K562 (cell line): ENCODE data around the gene TTYH2. TPM values are rescaled to one million over a fixed set of nuclear protein-coding genes. Genes with fewer than 3 reads are reported as not detected.
A peak's percentile ranks its signal among the peaks of the same experiment; 100 is the strongest.

Source experiments
- ATAC-seq: fragments of 200-7000 bp; cut with Tn5 transposase; 3 replicates; pipeline ENCODE4 v1.9.1; 2020; ENCODE audit warnings: moderate library complexity
- BruUV-seq: library from RNA; stranded (reverse); fragments of 400-500 nt; replicated peaks from 2 replicates; lab custom pipeline; 2021; lab: Mats Ljungman, UMichigan
- CTCF ChIA-PET: fragments of 300-600 bp; formaldehyde crosslinking; extraction: SDS; loops from one replicate; lab custom pipeline; 2021; ENCODE audit warnings: low intra/inter-chr PET ratio; lab: Yijun Ruan, JAX
- POLR2A ChIA-PET: fragments of 300-600, 350-650 bp; sonication (Branson Sonifier 250); formaldehyde crosslinking; extraction: SDS; loops from one replicate; lab custom pipeline; 2021; ENCODE audit warnings: antibody characterized with exemption, inconsistent platforms; lab: Yijun Ruan, JAX
- DNase-seq, 4 experiments: peaks; one replicate each; pipeline versions ENCODE4 v3.0.0 to v3.0.0-alpha.2; 2011 to 2018; ENCODE audit warnings: low spot score in 3 of 4, mixed read lengths in 3 of 4; ENCODE audit errors: extremely low read depth in 1 of 4
- FAIRE-seq: peaks from 2 replicates; lab custom pipeline; 2011; peaks lifted over from hg19 to GRCh38; lab: Jason Lieb, UNC
- H2AFZ ChIP-seq: 2 replicates; pipeline ENCODE4 v1.6.0; 2011; ENCODE audit warnings: low read depth, low read length, control low read depth, inconsistent platforms
- H3K27ac ChIP-seq: fragments of 200-600 bp; 3 replicates; pipeline ENCODE4 v1.8.0; 2011; ENCODE audit warnings: low read depth, mild to moderate bottlenecking, control low read depth, inconsistent platforms, low read length, moderate library complexity, mixed read lengths; ENCODE audit errors: extremely low read depth
- H3K27me3 ChIP-seq, 2 experiments: fragments of 300-600 bp in 1 of 2; 2 replicates in 1 of 2; 3 replicates in 1 of 2; pipeline versions ENCODE4 v1.6.0 to v1.8.0; 2011; ENCODE audit warnings: inconsistent platforms in 2 of 2, low read length in 2 of 2, mild to moderate bottlenecking in 1 of 2, mixed read lengths in 1 of 2, moderate library complexity in 1 of 2; ENCODE audit not compliant: control insufficient read depth in 2 of 2, insufficient read depth in 2 of 2
- H3K36me3 ChIP-seq: fragments of 300-600 bp; 3 replicates; pipeline ENCODE4 v1.8.0; 2011; ENCODE audit warnings: mild to moderate bottlenecking, low read length, inconsistent platforms; ENCODE audit not compliant: control insufficient read depth, insufficient read depth
- H3K4me1 ChIP-seq, 2 experiments: fragments of 200-600 bp in 1 of 2; replicated peaks in 1 of 2; 2 replicates in 1 of 2; 3 replicates in 1 of 2; pipeline versions ENCODE4 v1.5.1 to v1.8.0; 2011; ENCODE audit warnings: inconsistent platforms in 2 of 2, low read length in 2 of 2, mild to moderate bottlenecking in 1 of 2, mixed read lengths in 1 of 2, moderate library complexity in 1 of 2; ENCODE audit not compliant: control insufficient read depth in 2 of 2, insufficient read depth in 2 of 2
- H3K4me2 ChIP-seq: 2 replicates; pipeline ENCODE4 v1.6.1; 2011; ENCODE audit warnings: low read length, control low read depth, inconsistent platforms, mixed read lengths; ENCODE audit not compliant: insufficient read depth
- H3K4me3 ChIP-seq: fragments of 200-600 bp; sonication (generic), shearing (Covaris generic); 2 replicates; pipeline ENCODE4 v1.5.1; 2016; ENCODE audit warnings: control low read depth, inconsistent platforms
- H3K79me2 ChIP-seq: fragments of 200-600 bp; 3 replicates; pipeline ENCODE4 v1.8.0; 2011; ENCODE audit warnings: low read length, inconsistent platforms; ENCODE audit not compliant: control insufficient read depth, insufficient read depth
- H3K9ac ChIP-seq, 2 experiments: 2 replicates each; pipeline versions ENCODE4 v1.6.0 to v1.6.1; 2011; ENCODE audit warnings: low read depth in 2 of 2, low read length in 2 of 2, control low read depth in 1 of 2, inconsistent platforms in 1 of 2, mild to moderate bottlenecking in 1 of 2, mixed read lengths in 1 of 2; ENCODE audit not compliant: insufficient read depth in 1 of 2
- H3K9me1 ChIP-seq: one replicate; pipeline ENCODE4 v1.6.0; 2011; ENCODE audit warnings: inconsistent platforms, mild to moderate bottlenecking, low read length, moderate library complexity; ENCODE audit not compliant: control insufficient read depth, insufficient read depth
- H3K9me3 ChIP-seq: replicated peaks from 2 replicates; pipeline ENCODE4 v1.5.1; 2011; ENCODE audit warnings: low read depth, low read length, inconsistent platforms; ENCODE audit not compliant: control insufficient read depth, insufficient read depth
- H4K20me1 ChIP-seq: replicated peaks from 2 replicates; pipeline ENCODE4 v1.6.1; 2011; ENCODE audit warnings: low read length, inconsistent platforms, mixed read lengths; ENCODE audit not compliant: control insufficient read depth, insufficient read depth
- FOSL1 ChIP-seq: fragments of 200-800 bp; sonication (Bioruptor generic); conservative IDR thresholded peaks from 2 replicates; pipeline ENCODE4 v1.6.1; 2016; ENCODE audit warnings: missing genetic modification characterization, missing compliant biosample characterization
- ZBTB8A ChIP-seq: fragments of 450-650 bp; IDR thresholded peaks from 2 replicates; pipeline ENCODE4 v1.6.1; 2018; ENCODE audit warnings: mild to moderate bottlenecking, moderate library complexity; ENCODE audit not compliant: partially characterized antibody
- WGBS: fragments of 100-300 bp; shearing (Covaris generic); methylation state at CpG from one replicate; pipeline ENCODE4 v1.1.6; 2016; ENCODE audit warnings: low coverage, mixed read lengths; ENCODE audit not compliant: insufficient coverage; ENCODE audit errors: missing lambda C conversion rate; 5-methylcytosine and 5-hydroxymethylcytosine counted together
- in situ Hi-C: fragments of 300-500 bp; cut with MboI; formaldehyde crosslinking; loops from 4 replicates; pipeline ENCODE4 v1.15.0; 2018; ENCODE audit warnings: inconsistent platforms, mixed read lengths
- intact Hi-C: fragments of 100-400 bp; cut with micrococcal nuclease; formaldehyde crosslinking; loops from 2 replicates; pipeline ENCODE4 v1.14.2; 2022
- polyA plus RNA-seq, 8 experiments: library from polyadenylated mRNA; depleted of rRNA in 4 of 8; stranded (reverse) in 5 of 8; unstranded in 3 of 8; fragments of >200 nt; fragmentation: Nextera tagmentation in 2 of 8; fragmentation: Illumina TruSeq in 1 of 8; extraction: Ambion mirVana in 2 of 8; extraction: Trizol in 1 of 8; gene quantifications; 2 replicates each; pipeline versions ENCODE4 v1.2.1 to v1.2.3, GENCODE V29; 2011 to 2014; ENCODE audit warnings: inconsistent platforms in 1 of 8, missing spikeins in 1 of 8
- total RNA-seq, 7 experiments: library from RNA; depleted of rRNA in 6 of 7; stranded (reverse); fragments of >200 nt in 6 of 7; fragmentation: Illumina TruSeq in 2 of 7; extraction: Trizol in 2 of 7; gene quantifications; 2 replicates each; pipeline versions ENCODE4 v1.2.1 to v1.2.3, GENCODE V29; 2011 to 2021; ENCODE audit warnings: low replicate concordance in 1 of 7
- TF ChIP-seq, protein P1 (sequence below): sonication (generic); formaldehyde crosslinking; IDR thresholded peaks from 2 replicates; pipeline ENCODE4 v1.8.1; 2023; ENCODE audit warnings: mild to moderate bottlenecking, missing genetic modification reagents, moderate library complexity
- TF ChIP-seq, protein P2 (sequence below), 2 experiments: fragments of 450-650 bp in 1 of 2; sonication (generic) in 1 of 2; formaldehyde crosslinking in 1 of 2; IDR thresholded peaks in 1 of 2; conservative IDR thresholded peaks in 1 of 2; 2 replicates each; pipeline versions ENCODE4 v1.6.1 to v1.8.1; 2016 to 2023; ENCODE audit warnings: mild to moderate bottlenecking in 2 of 2, moderate library complexity in 2 of 2, inconsistent platforms in 1 of 2, missing genetic modification reagents in 1 of 2

TTYH2 gene
- total and polyA plus RNA-seq, 9 of the 15 experiments (the other 6 are each of a cell fraction or from before 2014, with no cell fraction given) = 0.03 to 2.0 (median 0.91) TPM

DNA sequence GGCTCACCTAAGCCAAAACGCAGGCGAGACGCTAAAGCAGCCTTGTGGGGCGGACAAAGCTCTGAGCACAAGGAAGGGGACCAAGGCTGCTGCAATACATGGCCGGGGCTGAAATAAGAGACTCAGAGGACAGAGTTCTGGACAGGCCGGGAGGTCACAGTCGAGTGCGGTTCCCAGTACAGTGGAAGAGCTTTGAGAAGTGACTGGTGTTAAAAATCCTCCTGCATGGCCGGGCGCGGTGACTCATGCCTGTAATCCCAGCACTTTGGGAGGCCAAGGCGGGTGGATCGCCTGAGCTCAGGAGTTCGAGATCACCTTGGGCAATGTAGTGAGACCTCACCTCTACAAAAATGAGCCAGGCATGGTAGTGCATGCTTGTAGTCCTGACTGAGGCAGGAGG, 10.5 kb downstream of the TTYH2 start:
- peaks cover 8 to 9% of the 10 kb centered on the region in 2 experiments; a peak in 4 of 5 replicates for H3K4me1 ChIP-seq
- no peaks in the 10 kb centered on the region for H3K79me2 ChIP-seq
- H3K9ac ChIP-seq = peak overlapping the region in 1 of 2 experiments; percentile 68; a peak in 1 of 4 replicates
- ChIA-PET CTCF (no interaction called here), POLR2A (interaction anchor here (0.9 to 1.5 kb wide), 4 partner anchors 8 to 25 kb away, joined by 3 to 7 read pairs (median 4); no protein-coding TSS in a partner anchor)
- no peak overlapping the region for H3K27ac ChIP-seq
- H3K4me3 ChIP-seq = no peak overlapping the region
- no TSS peak for BruUV-seq
- H3K36me3 ChIP-seq = no peaks in the 10 kb centered on the region
- H3K9me1 ChIP-seq = no peaks in the 10 kb centered on the region
- H4K20me1 ChIP-seq = 0 out of 2 replicates have a peak, but pooled peaks cover 3% of the 10 kb centered on the region
- no peaks in the 10 kb centered on the region for H3K9me3 ChIP-seq
- no peak overlapping the region for H2AFZ ChIP-seq
- in situ Hi-C loops = no loop called here
- intact Hi-C loops = no loop called here
- 27% methylated on average over 14 of the region's 14 CpGs for WGBS
- no peak for TF ChIP-seq ZBTB8A
- TF ChIP-seq, protein P1, sequence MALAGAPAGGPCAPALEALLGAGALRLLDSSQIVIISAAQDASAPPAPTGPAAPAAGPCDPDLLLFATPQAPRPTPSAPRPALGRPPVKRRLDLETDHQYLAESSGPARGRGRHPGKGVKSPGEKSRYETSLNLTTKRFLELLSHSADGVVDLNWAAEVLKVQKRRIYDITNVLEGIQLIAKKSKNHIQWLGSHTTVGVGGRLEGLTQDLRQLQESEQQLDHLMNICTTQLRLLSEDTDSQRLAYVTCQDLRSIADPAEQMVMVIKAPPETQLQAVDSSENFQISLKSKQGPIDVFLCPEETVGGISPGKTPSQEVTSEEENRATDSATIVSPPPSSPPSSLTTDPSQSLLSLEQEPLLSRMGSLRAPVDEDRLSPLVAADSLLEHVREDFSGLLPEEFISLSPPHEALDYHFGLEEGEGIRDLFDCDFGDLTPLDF = no peak
- peak; percentile 67 for TF ChIP-seq FOSL1 (tag)
- TF ChIP-seq, protein P2, sequence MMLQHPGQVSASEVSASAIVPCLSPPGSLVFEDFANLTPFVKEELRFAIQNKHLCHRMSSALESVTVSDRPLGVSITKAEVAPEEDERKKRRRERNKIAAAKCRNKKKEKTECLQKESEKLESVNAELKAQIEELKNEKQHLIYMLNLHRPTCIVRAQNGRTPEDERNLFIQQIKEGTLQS (IDR thresholded peaks at IDR 0.05) = peak; percentile 59
- TF ChIP-seq, protein P2 (CRISPR knock-in tag; conservative IDR thresholded peaks at IDR 0.05) = no peak
- no peak overlapping the region for H3K4me2 ChIP-seq
- ATAC-seq (peak; percentile 30; the same call in 2 of the 3 replicates), FAIRE-seq (peak; percentile 49), DNase-seq (no peak)
- H3K27me3 ChIP-seq = peaks cover 0 to 12% of the 10 kb centered on the region in 2 experiments; a peak in 3 of 5 replicates
